Heart left ventricle (tissue), 16 donors: ENCODE results near the gene HAUS3. TPM values are rescaled to one million over a fixed set of nuclear protein-coding genes. Genes with fewer than 3 reads are reported as not detected.
"Not testable (repeated sequence)": the region's sequence is repeated elsewhere in the genome, so short reads cannot be mapped to it uniquely, and the experiment has no call there.

ENCODE experiments used
- ATAC-seq, 4 donors: fragments of 200-7000 bp; cut with Tn5 transposase; one replicate each; pipeline ENCODE4 v1.9.1; 2020 to 2022; ENCODE audit warnings: moderate library complexity in 4 of 4, mild to moderate bottlenecking in 3 of 4, moderate number of reproducible peaks in 1 of 4
- DNase-seq, 5 donors: peaks; one replicate each; pipeline ENCODE4 v3.0.0-alpha.2; 2020
- H3K27ac ChIP-seq, 12 donors: fragments of 200-600 bp; sonication (generic) in 4 of 12; one replicate each; pipeline versions ENCODE4 v1.5.0 to v1.8.0; 2016 to 2022; ENCODE audit warnings: mild to moderate bottlenecking in 2 of 12
- H3K27me3 ChIP-seq, 9 donors: fragments of 200-600 bp; sonication (generic) in 2 of 9; one replicate each; pipeline versions ENCODE4 v1.5.1 to v1.8.0; 2016 to 2022; ENCODE audit warnings: mild to moderate bottlenecking in 3 of 9
- H3K36me3 ChIP-seq, 9 donors: fragments of 200-600 bp; sonication (generic) in 2 of 9; one replicate each; pipeline versions ENCODE4 v1.5.0 to v1.8.0; 2018 to 2022; ENCODE audit warnings: mild to moderate bottlenecking in 2 of 9
- H3K4me1 ChIP-seq, 12 donors: fragments of 200-600 bp; sonication (generic) in 4 of 12; one replicate each; pipeline versions ENCODE4 v1.5.0 to v1.8.0; 2016 to 2022; ENCODE audit warnings: mild to moderate bottlenecking in 3 of 12
- H3K4me3 ChIP-seq, 12 donors: fragments of 200-600 bp; sonication (generic) in 4 of 12; one replicate each; pipeline versions ENCODE4 v1.5.0 to v1.8.0; 2017 to 2022; ENCODE audit warnings: mild to moderate bottlenecking in 9 of 12, moderate library complexity in 4 of 12
- H3K9me3 ChIP-seq, 12 donors: fragments of 200-600 bp; sonication (generic) in 4 of 12; one replicate each; pipeline versions ENCODE4 v1.5.0 to v1.8.0; 2016 to 2022; ENCODE audit warnings: mild to moderate bottlenecking in 1 of 12
- POLR2A ChIP-seq, 2 donors: fragments of 450-650 bp; IDR thresholded peaks; one replicate each; pipeline ENCODE4 v1.6.1; 2017; ENCODE audit warnings: antibody characterized with exemption in 2 of 2, mild to moderate bottlenecking in 2 of 2, moderate library complexity in 2 of 2
- WGBS, 4 donors: extraction: QIAGEN DNeasy Blood & Tissue Kit in 2 of 4; methylation state at CpG; one replicate each; pipeline versions ENCODE4 v1.1.5 to v1.1.7; 2013 to 2018; 5-methylcytosine and 5-hydroxymethylcytosine counted together
- intact Hi-C, 10 donors: fragments of 100-400 bp; cut with DNase I; formaldehyde crosslinking; loops; one replicate each; pipeline versions ENCODE4 v1.11.1 to v1.14.2; 2022
- polyA plus RNA-seq, 2 donors: library from polyadenylated mRNA; stranded (reverse); fragments of 200-250 nt; gene quantifications; one replicate each; pipeline ENCODE4 v1.2.3, GENCODE V29; 2013
- total RNA-seq, 9 donors: library from RNA; depleted of rRNA in 2 of 9; stranded (reverse); fragments of >200 nt in 2 of 9; fragmentation: NEBNext Ultra II Directional in 3 of 9; extraction: Animal tissue kit (Norgen Biotek cat#: 25700) in 3 of 9; gene quantifications; one replicate each; pipeline versions ENCODE4 v1.1.0 to v1.2.4, GENCODE V29; 2016 to 2023
- TF ChIP-seq, protein P1 (sequence below), 12 donors: fragments of 200-600 bp; sonication (generic) in 4 of 12; IDR thresholded peaks; one replicate each; pipeline versions ENCODE4 v1.5.0 to v1.8.0; 2018 to 2022; ENCODE audit warnings: antibody characterized with exemption in 12 of 12, mild to moderate bottlenecking in 5 of 12
- donor health status: ischemic (EF 13 %, LVEDD 7.1; RV severe dilation, severe dysfunction).
- donor health status: healthy with polysubstance abuse.
- donor health status: DM: no; HTN: yes; CAD: no.
- donor health status: DM: no; HTN: no; CAD: no.
- donor health status: ischemic (EF 25% LVEDD 6.9; RV normal size, moderate dysfunction).
- donor health status: ischemic (EF 25% LVEDD 5.7; RV mildly dilated, moderate dysfunction).
- donor health status: healthy.
- donor health status: DM: yes; HTN: yes; CAD: no.
- donor health status: ischemic (EF 35%, LVEDD 5.7; RV mildly dilated, moderate dysfunction).
- donor health status: nonischemic (EF 11% LVEDD 7.7; RV severe dilation, severe dysfunction).
- donor health status: DM: yes; HTN: yes; CAD: no.
- donor health status: PGD.
- donor health status: ischemic (EF 29% LVEDD 5.4; RV normal size, mild dysfunction).
- donor health status: nonischemic (EF 23%, LVEDD 6.1; RV moderate dilation, normal function).

HAUS3 gene
- total and polyA plus RNA-seq, 11 donors: 4.2 to 8.3 (median 6.3) TPM

DNA sequence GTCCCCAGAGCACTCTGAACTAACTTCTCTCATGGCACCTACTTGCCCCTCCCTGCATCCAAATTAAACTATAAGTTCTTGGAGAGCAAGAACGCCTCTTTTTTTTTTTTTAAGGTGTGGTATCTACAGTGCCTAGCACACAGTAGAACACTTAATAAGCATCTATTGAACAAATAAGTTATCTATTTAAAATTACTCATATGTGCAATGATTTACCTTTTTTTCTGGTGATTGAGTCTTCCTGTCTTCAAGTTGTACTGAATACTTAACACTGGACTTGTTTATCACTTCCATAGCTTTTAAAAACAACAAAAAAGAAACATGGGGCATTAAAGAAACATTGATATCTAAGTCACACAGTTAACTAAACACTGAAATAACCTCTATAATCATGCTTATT lies 29.1 kb downstream of the HAUS3 start:
- 74 to 93% (median 81%) methylated on average over 1 of the region's 1 CpG for WGBS, 4 donors
- Histone ChIP-seq H3K36me3 (peaks cover 0 to 6% (median 0%) of the 10 kb centered on the region in 9 donors), H3K4me3 (no peak overlapping the region), H3K9me3 (no peaks in the 10 kb centered on the region), H3K27ac (no peak overlapping the region), H3K27me3 (no peaks in the 10 kb centered on the region), H3K4me1 (no peaks in the 10 kb centered on the region)
- ATAC-seq: no peak
- TF ChIP-seq POLR2A (IDR thresholded peaks at IDR 0.05): no peak
- TF ChIP-seq, protein P1, sequence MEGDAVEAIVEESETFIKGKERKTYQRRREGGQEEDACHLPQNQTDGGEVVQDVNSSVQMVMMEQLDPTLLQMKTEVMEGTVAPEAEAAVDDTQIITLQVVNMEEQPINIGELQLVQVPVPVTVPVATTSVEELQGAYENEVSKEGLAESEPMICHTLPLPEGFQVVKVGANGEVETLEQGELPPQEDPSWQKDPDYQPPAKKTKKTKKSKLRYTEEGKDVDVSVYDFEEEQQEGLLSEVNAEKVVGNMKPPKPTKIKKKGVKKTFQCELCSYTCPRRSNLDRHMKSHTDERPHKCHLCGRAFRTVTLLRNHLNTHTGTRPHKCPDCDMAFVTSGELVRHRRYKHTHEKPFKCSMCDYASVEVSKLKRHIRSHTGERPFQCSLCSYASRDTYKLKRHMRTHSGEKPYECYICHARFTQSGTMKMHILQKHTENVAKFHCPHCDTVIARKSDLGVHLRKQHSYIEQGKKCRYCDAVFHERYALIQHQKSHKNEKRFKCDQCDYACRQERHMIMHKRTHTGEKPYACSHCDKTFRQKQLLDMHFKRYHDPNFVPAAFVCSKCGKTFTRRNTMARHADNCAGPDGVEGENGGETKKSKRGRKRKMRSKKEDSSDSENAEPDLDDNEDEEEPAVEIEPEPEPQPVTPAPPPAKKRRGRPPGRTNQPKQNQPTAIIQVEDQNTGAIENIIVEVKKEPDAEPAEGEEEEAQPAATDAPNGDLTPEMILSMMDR (IDR thresholded peaks at IDR 0.05): no peak
- no peak for DNase-seq
- intact Hi-C loops: loop anchor here in 1 of 10 donors (10.0 kb wide), 1 partner anchor 422 kb away; no protein-coding TSS in a partner anchor

DNA sequence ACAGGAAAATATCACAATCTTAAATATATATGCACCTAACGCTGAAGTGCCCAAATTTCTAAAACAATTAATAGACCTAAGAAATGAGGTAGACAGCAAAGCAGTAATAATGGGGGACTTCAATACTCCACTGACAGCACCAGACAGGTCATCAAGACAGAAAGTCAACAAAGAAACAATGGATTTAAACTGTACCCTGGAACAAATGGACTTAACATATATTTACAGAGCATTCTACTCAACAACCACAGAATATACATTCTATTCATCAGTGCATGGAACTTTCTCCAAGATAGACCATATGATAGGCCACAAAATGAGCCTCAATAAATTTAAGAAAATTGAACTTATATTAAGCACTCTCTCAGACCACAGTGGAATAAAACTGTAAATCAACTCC lies 39.1 kb downstream of the HAUS3 start:
- H3K27ac ChIP-seq, DNase-seq, intact Hi-C loops: not testable (repeated sequence)

DNA sequence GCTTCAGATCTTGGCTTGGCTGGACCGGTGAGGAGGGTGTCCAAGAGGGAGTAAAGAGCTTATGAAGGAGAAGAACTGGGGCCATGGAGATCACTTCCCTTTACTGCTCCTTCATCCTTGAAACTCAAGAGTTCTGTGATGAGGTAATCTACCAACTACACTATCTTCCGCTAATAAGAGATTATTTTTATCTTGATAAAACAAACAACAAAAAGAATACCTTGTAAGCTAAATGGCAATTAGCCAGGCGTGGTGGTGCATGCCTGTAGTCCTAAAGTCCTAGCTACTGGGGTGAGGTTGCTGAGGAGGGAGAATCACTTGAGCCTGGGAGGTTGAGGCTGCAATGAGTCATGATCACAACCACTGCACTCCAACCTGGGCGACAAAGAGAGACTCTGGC lies 47.4 kb downstream of the HAUS3 start:
- H3K9me3 ChIP-seq: peaks cover 0 to 3% (median 0%) of the 10 kb centered on the region in 12 donors
- WGBS, 4 donors: 85 to 92% (median 90%) methylated on average over 4 of the region's 4 CpGs
- H3K36me3 ChIP-seq: peaks cover 0 to 21% (median 0%) of the 10 kb centered on the region in 9 donors

More for the DNA sequence above, 39.1 kb downstream of the HAUS3 start:
- H3K9me3 ChIP-seq, ATAC-seq, H3K27me3 ChIP-seq, H3K4me1 ChIP-seq, H3K4me3 ChIP-seq: not testable (repeated sequence)
- H3K36me3 ChIP-seq: peaks cover 0 to 11% (median 0%) of the 10 kb centered on the region in 9 donors
- WGBS, 4 donors: 91 to 100% (median 97%) methylated on average over 1 of the region's 1 CpG

DNA sequence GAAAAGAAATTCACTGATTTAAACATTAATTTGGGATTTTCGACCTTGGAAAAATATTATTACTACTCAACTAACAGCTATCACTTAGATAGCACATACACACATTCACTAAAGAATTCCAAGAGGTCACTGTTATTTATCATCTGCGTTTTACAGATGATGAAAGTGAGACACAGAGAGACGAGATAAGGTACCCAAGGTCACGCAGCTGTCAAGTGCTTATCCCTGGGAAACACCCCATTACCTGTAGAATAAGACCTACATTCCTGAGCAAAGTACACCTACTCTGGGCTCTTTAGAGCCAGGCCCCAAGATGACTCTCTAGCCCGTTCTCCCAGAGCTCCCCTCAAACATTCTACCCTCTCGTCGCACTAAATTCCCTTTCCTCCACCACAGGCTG lies 48.6 kb downstream of the HAUS3 start:
- intact Hi-C loops: no loop called here
- WGBS, 4 donors: 63 to 67% (median 64%) methylated on average over 7 of the region's 7 CpGs
- peaks cover 0 to 18% (median 0%) of the 10 kb centered on the region in 9 donors for H3K36me3 ChIP-seq

More for the DNA sequence above, 47.4 kb downstream of the HAUS3 start:
- no peaks in the 10 kb centered on the region for H3K4me1 ChIP-seq
- no peak for TF ChIP-seq POLR2A (IDR thresholded peaks at IDR 0.05)
- TF ChIP-seq, protein P1 (IDR thresholded peaks at IDR 0.05): no peak
- DNase-seq (no peak), ATAC-seq (no peak)
- H3K27ac ChIP-seq: no peak overlapping the region
- intact Hi-C loops: no loop called here
- no peaks in the 10 kb centered on the region for H3K27me3 ChIP-seq
- no peak overlapping the region for H3K4me3 ChIP-seq

DNA sequence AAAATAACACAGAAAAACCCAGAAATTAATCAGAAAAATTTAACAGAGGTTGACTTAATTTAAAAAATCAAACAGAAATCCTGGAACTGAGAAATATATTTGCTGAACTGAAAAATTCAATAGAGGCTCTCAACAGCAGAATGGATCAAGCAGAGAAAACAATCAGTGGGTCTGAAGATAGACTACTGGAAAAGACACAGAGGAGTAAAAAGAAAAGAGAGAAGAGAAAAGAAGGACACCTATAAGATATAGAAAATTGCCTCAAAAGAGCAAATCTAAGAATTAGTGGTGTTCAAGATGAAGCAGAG lies 55.1 kb downstream of the HAUS3 start:
- Histone ChIP-seq H3K9me3 (peaks cover 0 to 45% (median 15%) of the 10 kb centered on the region in 12 donors), H3K36me3 (no peaks in the 10 kb centered on the region), H3K27me3 (no peaks in the 10 kb centered on the region), H3K4me1 (no peaks in the 10 kb centered on the region), H3K4me3 (no peak overlapping the region), H3K27ac (no peak overlapping the region)
- DNase-seq: no peak
- TF ChIP-seq, protein P1 (IDR thresholded peaks at IDR 0.05): no peak
- TF ChIP-seq POLR2A (IDR thresholded peaks at IDR 0.05): no peak
- no peak for ATAC-seq
- intact Hi-C loops: no loop called here

More for the DNA sequence above, 48.6 kb downstream of the HAUS3 start:
- no peak overlapping the region for H3K27ac ChIP-seq
- no peak for TF ChIP-seq POLR2A (IDR thresholded peaks at IDR 0.05)
- TF ChIP-seq, protein P1 (IDR thresholded peaks at IDR 0.05): no peak
- H3K27me3 ChIP-seq: no peaks in the 10 kb centered on the region
- DNase-seq (no peak), ATAC-seq (no peak)
- no peak overlapping the region for H3K4me3 ChIP-seq
- no peaks in the 10 kb centered on the region for H3K4me1 ChIP-seq
- peaks cover 0 to 15% (median 0%) of the 10 kb centered on the region in 12 donors for H3K9me3 ChIP-seq
